ENCODE measurements around the gene PCSK2.

DNA sequence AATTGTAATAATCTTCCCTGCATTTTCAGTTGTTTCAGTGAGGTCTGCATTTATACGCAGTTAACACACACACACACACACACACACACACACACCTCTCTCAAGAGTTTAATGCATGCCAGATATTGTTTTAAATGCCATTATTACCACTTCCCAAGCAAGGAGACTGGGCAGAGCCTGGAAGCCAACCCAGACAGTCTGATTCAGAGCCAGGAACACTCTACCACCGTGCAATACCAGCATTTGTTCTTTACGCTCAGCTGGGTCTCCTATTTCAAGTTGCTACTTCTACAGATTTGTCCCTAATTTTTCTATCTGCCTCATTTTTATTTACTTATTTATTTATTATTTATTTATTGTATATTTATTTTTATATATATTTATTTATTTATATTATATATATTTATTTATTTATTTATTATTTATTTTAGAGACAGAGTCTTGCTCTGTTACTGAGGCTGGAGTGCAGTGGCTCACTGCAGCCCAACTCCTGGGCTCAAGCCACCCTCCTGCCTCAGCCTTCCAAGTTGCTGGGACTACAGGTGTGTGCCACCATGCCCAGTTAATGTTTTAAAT, 68.4 kb downstream of the PCSK2 start:
- TF ChIP-seq JUNB (IDR thresholded peaks at IDR 0.05) = no peak
- no peak for TF ChIP-seq SMC3 (IDR thresholded peaks at IDR 0.05)
- no peak for TF ChIP-seq CEBPB (IDR thresholded peaks at IDR 0.05)
- TF ChIP-seq, protein P1, sequence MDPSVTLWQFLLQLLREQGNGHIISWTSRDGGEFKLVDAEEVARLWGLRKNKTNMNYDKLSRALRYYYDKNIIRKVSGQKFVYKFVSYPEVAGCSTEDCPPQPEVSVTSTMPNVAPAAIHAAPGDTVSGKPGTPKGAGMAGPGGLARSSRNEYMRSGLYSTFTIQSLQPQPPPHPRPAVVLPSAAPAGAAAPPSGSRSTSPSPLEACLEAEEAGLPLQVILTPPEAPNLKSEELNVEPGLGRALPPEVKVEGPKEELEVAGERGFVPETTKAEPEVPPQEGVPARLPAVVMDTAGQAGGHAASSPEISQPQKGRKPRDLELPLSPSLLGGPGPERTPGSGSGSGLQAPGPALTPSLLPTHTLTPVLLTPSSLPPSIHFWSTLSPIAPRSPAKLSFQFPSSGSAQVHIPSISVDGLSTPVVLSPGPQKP (IDR thresholded peaks at IDR 0.05; ENCODE audit: low read depth, low read length) = no peak
- TF ChIP-seq POLR2A (IDR thresholded peaks at IDR 0.05; ENCODE audit: low read length) = no peak
- TF ChIP-seq, protein P2, sequence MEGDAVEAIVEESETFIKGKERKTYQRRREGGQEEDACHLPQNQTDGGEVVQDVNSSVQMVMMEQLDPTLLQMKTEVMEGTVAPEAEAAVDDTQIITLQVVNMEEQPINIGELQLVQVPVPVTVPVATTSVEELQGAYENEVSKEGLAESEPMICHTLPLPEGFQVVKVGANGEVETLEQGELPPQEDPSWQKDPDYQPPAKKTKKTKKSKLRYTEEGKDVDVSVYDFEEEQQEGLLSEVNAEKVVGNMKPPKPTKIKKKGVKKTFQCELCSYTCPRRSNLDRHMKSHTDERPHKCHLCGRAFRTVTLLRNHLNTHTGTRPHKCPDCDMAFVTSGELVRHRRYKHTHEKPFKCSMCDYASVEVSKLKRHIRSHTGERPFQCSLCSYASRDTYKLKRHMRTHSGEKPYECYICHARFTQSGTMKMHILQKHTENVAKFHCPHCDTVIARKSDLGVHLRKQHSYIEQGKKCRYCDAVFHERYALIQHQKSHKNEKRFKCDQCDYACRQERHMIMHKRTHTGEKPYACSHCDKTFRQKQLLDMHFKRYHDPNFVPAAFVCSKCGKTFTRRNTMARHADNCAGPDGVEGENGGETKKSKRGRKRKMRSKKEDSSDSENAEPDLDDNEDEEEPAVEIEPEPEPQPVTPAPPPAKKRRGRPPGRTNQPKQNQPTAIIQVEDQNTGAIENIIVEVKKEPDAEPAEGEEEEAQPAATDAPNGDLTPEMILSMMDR (IDR thresholded peaks at IDR 0.05) = no peak
- TF ChIP-seq EP300 (IDR thresholded peaks at IDR 0.05) = no peak
- no peak for TF ChIP-seq PHF8 (IDR thresholded peaks at IDR 0.05; ENCODE audit: borderline replicate concordance, low read depth)

Data from A549 (cell line).